HEK293 (cell line): ENCODE data around the gene PTPN5.

Source experiments
- CTCF ChIA-PET: fragments of 350-600 bp; formaldehyde crosslinking; extraction: SDS; loops from one replicate; lab custom pipeline; 2021; ENCODE audit warnings: antibody characterized with exemption; lab: Yijun Ruan, JAX
- POLR2A ChIA-PET: fragments of 300-600 bp; formaldehyde crosslinking; extraction: SDS; loops from one replicate; lab custom pipeline; 2020; ENCODE audit warnings: antibody characterized with exemption, inconsistent platforms; lab: Yijun Ruan, JAX
- H3K27ac ChIP-seq: fragments of 200-500 bp; sonication (Bioruptor generic); 2 replicates; pipeline ENCODE4 v1.5.1; 2014; ENCODE audit warnings: low read depth, low read length, control low read depth, inconsistent platforms; ENCODE audit errors: extremely low read depth
- H3K36me3 ChIP-seq, 2 experiments: fragments of 200-500 bp in 1 of 2; sonication (Bioruptor generic) in 1 of 2; 1 replicate in 1 of 2; 2 replicates in 1 of 2; pipeline ENCODE4 v1.5.1; 2014 to 2017; ENCODE audit warnings: inconsistent platforms in 2 of 2, low read length in 2 of 2; ENCODE audit not compliant: control insufficient read depth in 2 of 2, insufficient read depth in 1 of 2
- H3K4me1 ChIP-seq: fragments of 200-500 bp; sonication (Bioruptor generic); 2 replicates; pipeline ENCODE4 v1.5.1; 2014; ENCODE audit warnings: mild to moderate bottlenecking, low read length, inconsistent platforms; ENCODE audit not compliant: control insufficient read depth, insufficient read depth
- H3K4me3 ChIP-seq: 2 replicates; pipeline ENCODE4 v1.5.1; 2011; ENCODE audit warnings: low read depth, mild to moderate bottlenecking, control low read depth, low read length, moderate library complexity
- H3K9me3 ChIP-seq: fragments of 200-500 bp; sonication (Bioruptor generic); 2 replicates; pipeline ENCODE4 v1.5.1; 2014; ENCODE audit warnings: low read depth, low read length, inconsistent platforms; ENCODE audit not compliant: control insufficient read depth, insufficient read depth
- GLI4 ChIP-seq: fragments of 450-650 bp; formaldehyde crosslinking; IDR thresholded peaks from 2 replicates; pipeline ENCODE4 v1.5.1; 2016; ENCODE audit warnings: missing biosample characterization, missing genetic modification characterization
- HOXC10 ChIP-seq: sonication (generic); formaldehyde crosslinking; IDR thresholded peaks from 2 replicates; pipeline ENCODE4 v1.8.1; 2023; ENCODE audit warnings: mild to moderate bottlenecking, missing genetic modification reagents
- MYNN ChIP-seq: fragments of 450-650 bp; formaldehyde crosslinking; IDR thresholded peaks from 2 replicates; pipeline ENCODE4 v1.5.1; 2016; ENCODE audit warnings: missing biosample characterization, missing genetic modification characterization, borderline replicate concordance
- OSR2 ChIP-seq: fragments of 450-650 bp; formaldehyde crosslinking; IDR thresholded peaks from 2 replicates; pipeline ENCODE4 v1.5.1; 2016; ENCODE audit warnings: missing biosample characterization, missing genetic modification characterization
- RBAK ChIP-seq: fragments of 450-650 bp; formaldehyde crosslinking; IDR thresholded peaks from 2 replicates; pipeline ENCODE4 v1.5.1; 2016; ENCODE audit warnings: missing biosample characterization, missing genetic modification characterization
- SALL2 ChIP-seq: fragments of 450-650 bp; formaldehyde crosslinking; IDR thresholded peaks from 2 replicates; pipeline ENCODE4 v1.5.0; 2017; ENCODE audit warnings: missing biosample characterization, mild to moderate bottlenecking, missing genetic modification characterization, borderline replicate concordance
- WT1 ChIP-seq: fragments of 450-650 bp; formaldehyde crosslinking; IDR thresholded peaks from 2 replicates; pipeline ENCODE4 v1.5.1; 2016; ENCODE audit warnings: missing biosample characterization, missing genetic modification characterization
- ZFHX2 ChIP-seq: fragments of 450-650 bp; formaldehyde crosslinking; conservative IDR thresholded peaks from 2 replicates; pipeline ENCODE4 v1.5.1; 2016; ENCODE audit warnings: missing biosample characterization, missing genetic modification characterization
- ZFP3 ChIP-seq: fragments of 450-650 bp; formaldehyde crosslinking; IDR thresholded peaks from 2 replicates; pipeline ENCODE4 v1.5.1; 2016; ENCODE audit warnings: low read depth, missing biosample characterization, missing genetic modification characterization
- ZNF175 ChIP-seq: fragments of 450-650 bp; formaldehyde crosslinking; IDR thresholded peaks from 2 replicates; pipeline ENCODE4 v1.5.1; 2016; ENCODE audit warnings: missing biosample characterization, missing genetic modification characterization
- ZNF37A ChIP-seq: fragments of 450-650 bp; IDR thresholded peaks from 2 replicates; pipeline ENCODE4 v1.5.1; 2018; ENCODE audit warnings: missing biosample characterization, missing genetic modification characterization
- ZNF391 ChIP-seq: fragments of 450-650 bp; formaldehyde crosslinking; IDR thresholded peaks from 2 replicates; pipeline ENCODE4 v1.5.1; 2016; ENCODE audit warnings: low read depth, missing biosample characterization, missing genetic modification characterization, borderline replicate concordance
- ZNF433 ChIP-seq: fragments of 450-650 bp; formaldehyde crosslinking; IDR thresholded peaks from 2 replicates; pipeline ENCODE4 v1.5.1; 2016; ENCODE audit warnings: missing biosample characterization, missing genetic modification characterization, low read depth
- ZNF521 ChIP-seq: fragments of 450-650 bp; formaldehyde crosslinking; IDR thresholded peaks from 2 replicates; pipeline ENCODE4 v1.5.1; 2017; ENCODE audit warnings: missing biosample characterization, mild to moderate bottlenecking, missing genetic modification characterization
- ZNF529 ChIP-seq: fragments of 450-650 bp; formaldehyde crosslinking; IDR thresholded peaks from 2 replicates; pipeline ENCODE4 v1.5.1; 2017; ENCODE audit warnings: missing genetic modification characterization, missing biosample characterization; ENCODE audit not compliant: insufficient replicate concordance
- ZNF777 ChIP-seq: fragments of 450-650 bp; formaldehyde crosslinking; IDR thresholded peaks from 2 replicates; pipeline ENCODE4 v1.5.1; 2017; ENCODE audit warnings: missing biosample characterization, missing genetic modification characterization, borderline replicate concordance
- ZNF792 ChIP-seq: fragments of 450-650 bp; formaldehyde crosslinking; IDR thresholded peaks from 2 replicates; pipeline ENCODE4 v1.5.1; 2016; ENCODE audit warnings: missing biosample characterization, missing genetic modification characterization
- ZSCAN23 ChIP-seq: fragments of 450-650 bp; formaldehyde crosslinking; IDR thresholded peaks from 2 replicates; pipeline ENCODE4 v1.5.1; 2016; ENCODE audit warnings: missing biosample characterization, missing genetic modification characterization
- TF ChIP-seq, protein P1 (sequence below): fragments of 450-650 bp; formaldehyde crosslinking; IDR thresholded peaks from 2 replicates; pipeline ENCODE4 v1.5.1; 2016; ENCODE audit warnings: missing biosample characterization, missing genetic modification characterization, low read depth
- TF ChIP-seq, protein P2 (sequence below): fragments of 450-650 bp; formaldehyde crosslinking; IDR thresholded peaks from 2 replicates; pipeline ENCODE4 v1.5.1; 2016; ENCODE audit warnings: missing biosample characterization, missing genetic modification characterization
- TF ChIP-seq, protein P3 (sequence below): fragments of 450-650 bp; formaldehyde crosslinking; IDR thresholded peaks from 2 replicates; pipeline ENCODE4 v1.5.1; 2016; ENCODE audit warnings: missing biosample characterization, missing genetic modification characterization
- TF ChIP-seq, protein P4 (sequence below): fragments of 450-650 bp; formaldehyde crosslinking; IDR thresholded peaks from 2 replicates; pipeline ENCODE4 v1.5.1; 2017; ENCODE audit warnings: missing biosample characterization, missing genetic modification characterization

PTPN5 gene

DNA sequence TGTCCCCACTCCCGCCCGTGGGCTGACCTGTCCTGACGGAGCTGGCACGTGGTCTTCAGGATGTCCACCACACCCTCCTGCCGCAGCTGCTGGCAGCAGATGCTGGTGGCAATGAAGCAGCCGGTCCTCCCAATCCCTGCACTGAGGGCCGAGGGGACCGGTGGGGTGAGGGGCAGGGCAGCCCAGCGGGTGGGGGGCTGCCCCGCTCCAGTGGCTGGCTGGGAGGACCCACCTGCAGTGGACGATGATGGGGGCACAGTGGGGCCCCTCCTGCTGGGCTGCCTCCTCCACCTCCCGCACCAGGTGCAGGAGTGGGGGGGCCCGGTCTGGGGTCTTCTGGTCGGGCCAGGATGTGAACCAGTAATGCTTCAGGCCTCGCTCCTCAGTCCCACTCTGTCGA, 62.2 kb downstream of the PTPN5 start:
- no peaks in the 10 kb centered on the region for H3K4me1 ChIP-seq
- POLR2A ChIA-PET = no interaction called here
- no peaks in the 10 kb centered on the region for H3K9me3 ChIP-seq
- TF ChIP-seq ZFP3 (tag by site-specific recombination) (no peak), ZNF521 (tag by site-specific recombination) (no peak), MYNN (tag by site-specific recombination) (no peak), ZNF175 (tag by site-specific recombination) (no peak), ZNF792 (no peak), WT1 (tag by site-specific recombination) (no peak), ZFHX2 (no peak), ZNF37A (no peak), ZNF777 (no peak)
- TF ChIP-seq, protein P1, sequence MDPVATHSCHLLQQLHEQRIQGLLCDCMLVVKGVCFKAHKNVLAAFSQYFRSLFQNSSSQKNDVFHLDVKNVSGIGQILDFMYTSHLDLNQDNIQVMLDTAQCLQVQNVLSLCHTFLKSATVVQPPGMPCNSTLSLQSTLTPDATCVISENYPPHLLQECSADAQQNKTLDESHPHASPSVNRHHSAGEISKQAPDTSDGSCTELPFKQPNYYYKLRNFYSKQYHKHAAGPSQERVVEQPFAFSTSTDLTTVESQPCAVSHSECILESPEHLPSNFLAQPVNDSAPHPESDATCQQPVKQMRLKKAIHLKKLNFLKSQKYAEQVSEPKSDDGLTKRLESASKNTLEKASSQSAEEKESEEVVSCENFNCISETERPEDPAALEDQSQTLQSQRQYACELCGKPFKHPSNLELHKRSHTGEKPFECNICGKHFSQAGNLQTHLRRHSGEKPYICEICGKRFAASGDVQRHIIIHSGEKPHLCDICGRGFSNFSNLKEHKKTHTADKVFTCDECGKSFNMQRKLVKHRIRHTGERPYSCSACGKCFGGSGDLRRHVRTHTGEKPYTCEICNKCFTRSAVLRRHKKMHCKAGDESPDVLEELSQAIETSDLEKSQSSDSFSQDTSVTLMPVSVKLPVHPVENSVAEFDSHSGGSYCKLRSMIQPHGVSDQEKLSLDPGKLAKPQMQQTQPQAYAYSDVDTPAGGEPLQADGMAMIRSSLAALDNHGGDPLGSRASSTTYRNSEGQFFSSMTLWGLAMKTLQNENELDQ = no peak
- TF ChIP-seq, protein P2, sequence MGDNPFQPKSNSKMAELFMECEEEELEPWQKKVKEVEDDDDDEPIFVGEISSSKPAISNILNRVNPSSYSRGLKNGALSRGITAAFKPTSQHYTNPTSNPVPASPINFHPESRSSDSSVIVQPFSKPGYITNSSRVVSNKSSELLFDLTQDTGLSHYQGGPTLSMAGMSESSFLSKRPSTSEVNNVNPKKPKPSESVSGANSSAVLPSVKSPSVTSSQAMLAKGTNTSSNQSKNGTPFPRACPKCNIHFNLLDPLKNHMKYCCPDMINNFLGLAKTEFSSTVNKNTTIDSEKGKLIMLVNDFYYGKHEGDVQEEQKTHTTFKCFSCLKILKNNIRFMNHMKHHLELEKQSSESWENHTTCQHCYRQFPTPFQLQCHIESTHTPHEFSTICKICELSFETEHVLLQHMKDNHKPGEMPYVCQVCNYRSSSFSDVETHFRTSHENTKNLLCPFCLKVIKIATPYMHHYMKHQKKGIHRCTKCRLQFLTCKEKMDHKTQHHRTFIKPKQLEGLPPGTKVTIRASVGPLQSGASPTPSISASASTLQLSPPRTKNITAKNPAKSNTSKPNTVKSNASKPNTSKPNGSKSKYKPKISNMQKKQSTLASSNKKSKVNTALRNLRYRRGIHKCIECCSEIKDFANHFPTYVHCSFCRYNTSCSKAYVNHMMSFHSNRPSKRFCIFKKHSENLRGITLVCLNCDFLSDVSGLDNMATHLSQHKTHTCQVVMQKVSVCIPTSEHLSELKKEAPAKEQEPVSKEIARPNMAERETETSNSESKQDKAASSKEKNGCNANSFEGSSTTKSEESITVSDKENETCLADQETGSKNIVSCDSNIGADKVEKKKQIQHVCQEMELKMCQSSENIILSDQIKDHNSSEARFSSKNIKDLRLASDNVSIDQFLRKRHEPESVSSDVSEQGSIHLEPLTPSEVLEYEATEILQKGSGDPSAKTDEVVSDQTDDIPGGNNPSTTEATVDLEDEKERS (tag by site-specific recombination) = no peak
- TF ChIP-seq, protein P3, sequence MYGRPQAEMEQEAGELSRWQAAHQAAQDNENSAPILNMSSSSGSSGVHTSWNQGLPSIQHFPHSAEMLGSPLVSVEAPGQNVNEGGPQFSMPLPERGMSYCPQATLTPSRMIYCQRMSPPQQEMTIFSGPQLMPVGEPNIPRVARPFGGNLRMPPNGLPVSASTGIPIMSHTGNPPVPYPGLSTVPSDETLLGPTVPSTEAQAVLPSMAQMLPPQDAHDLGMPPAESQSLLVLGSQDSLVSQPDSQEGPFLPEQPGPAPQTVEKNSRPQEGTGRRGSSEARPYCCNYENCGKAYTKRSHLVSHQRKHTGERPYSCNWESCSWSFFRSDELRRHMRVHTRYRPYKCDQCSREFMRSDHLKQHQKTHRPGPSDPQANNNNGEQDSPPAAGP (tag by site-specific recombination) = no peak
- CTCF ChIA-PET = interaction anchor here (0.8 to 6.0 kb wide), 5 partner anchors 12 to 614 kb away, joined by 4 to 82 read pairs (median 17); no protein-coding TSS in a partner anchor
- H3K4me3 ChIP-seq = no peak overlapping the region
- no peak overlapping the region for H3K27ac ChIP-seq
- H3K36me3 ChIP-seq = no peaks in the 10 kb centered on the region

DNA sequence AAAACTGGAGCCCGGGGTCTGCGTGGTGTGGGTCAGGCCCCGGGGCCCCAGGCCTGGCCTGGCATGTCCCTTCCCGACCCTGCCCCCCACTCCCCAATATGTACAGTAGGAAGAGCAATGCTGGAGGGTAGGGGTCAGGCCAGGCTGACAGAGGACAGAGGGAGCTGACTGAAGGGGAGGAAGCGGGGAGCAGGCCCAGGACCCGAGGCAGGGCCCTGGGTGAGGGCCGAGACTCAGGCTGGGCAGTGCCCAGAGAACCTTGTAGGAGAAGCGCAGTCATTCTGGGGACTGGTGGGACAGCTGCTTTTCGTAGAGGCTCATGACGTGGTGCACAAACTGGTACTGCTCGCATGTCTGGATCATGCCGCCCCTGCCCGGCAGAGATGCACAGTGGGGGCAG, 62.9 kb downstream of the PTPN5 start:
- H3K4me3 ChIP-seq = no peak overlapping the region
- ChIA-PET POLR2A (no interaction called here), CTCF (interaction anchor here (0.6 to 6.0 kb wide), 13 partner anchors 13 to 601 kb away, joined by 3 to 82 read pairs (median 5); no protein-coding TSS in a partner anchor)
- no peak for TF ChIP-seq OSR2 (tag by site-specific recombination)
- no peak for TF ChIP-seq HOXC10
- H3K4me1 ChIP-seq = no peaks in the 10 kb centered on the region
- no peak overlapping the region for H3K27ac ChIP-seq
- H3K36me3 ChIP-seq = no peaks in the 10 kb centered on the region
- no peaks in the 10 kb centered on the region for H3K9me3 ChIP-seq

DNA sequence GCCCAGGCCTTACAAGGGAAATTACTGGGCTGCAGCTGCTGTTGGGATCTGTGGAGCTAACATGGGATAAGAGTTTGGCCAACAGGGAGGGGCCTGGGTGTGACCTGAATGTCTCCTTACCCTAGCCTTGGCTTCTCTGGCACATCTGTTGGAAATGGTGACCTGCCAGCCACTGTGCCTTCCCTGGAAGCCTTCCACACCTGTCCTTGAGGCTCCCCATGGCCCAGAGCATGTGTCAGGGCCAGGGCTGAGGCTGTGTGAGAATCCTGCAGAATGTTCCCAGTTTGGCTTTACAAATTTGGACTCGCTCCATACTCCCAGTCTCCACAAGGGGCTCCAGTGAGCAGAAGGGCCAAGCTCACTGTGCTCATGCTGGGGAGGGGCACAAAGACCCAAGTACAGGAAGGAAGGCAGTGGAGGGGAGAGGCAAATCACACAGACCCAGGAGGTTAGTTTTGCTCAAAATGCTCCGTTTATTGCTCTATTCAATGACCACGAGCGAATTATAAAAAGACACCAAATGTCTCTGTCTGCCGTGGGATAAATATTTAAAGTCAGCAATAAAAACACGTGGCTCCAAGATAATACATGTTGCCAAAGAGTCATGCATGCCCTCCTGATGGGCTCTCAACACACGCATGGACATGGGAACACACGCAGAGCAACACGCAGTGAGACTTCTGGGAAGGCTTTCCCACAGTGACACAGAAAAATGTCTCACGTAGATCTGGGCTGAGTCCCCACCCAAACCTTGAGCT, 63.9 kb downstream of the PTPN5 start:
- Histone ChIP-seq H3K36me3 (no peaks in the 10 kb centered on the region), H3K4me3 (no peak overlapping the region), H3K4me1 (no peaks in the 10 kb centered on the region), H3K27ac (no peak overlapping the region), H3K9me3 (no peaks in the 10 kb centered on the region)
- TF ChIP-seq RBAK (tag by site-specific recombination) = no peak
- TF ChIP-seq, protein P4, sequence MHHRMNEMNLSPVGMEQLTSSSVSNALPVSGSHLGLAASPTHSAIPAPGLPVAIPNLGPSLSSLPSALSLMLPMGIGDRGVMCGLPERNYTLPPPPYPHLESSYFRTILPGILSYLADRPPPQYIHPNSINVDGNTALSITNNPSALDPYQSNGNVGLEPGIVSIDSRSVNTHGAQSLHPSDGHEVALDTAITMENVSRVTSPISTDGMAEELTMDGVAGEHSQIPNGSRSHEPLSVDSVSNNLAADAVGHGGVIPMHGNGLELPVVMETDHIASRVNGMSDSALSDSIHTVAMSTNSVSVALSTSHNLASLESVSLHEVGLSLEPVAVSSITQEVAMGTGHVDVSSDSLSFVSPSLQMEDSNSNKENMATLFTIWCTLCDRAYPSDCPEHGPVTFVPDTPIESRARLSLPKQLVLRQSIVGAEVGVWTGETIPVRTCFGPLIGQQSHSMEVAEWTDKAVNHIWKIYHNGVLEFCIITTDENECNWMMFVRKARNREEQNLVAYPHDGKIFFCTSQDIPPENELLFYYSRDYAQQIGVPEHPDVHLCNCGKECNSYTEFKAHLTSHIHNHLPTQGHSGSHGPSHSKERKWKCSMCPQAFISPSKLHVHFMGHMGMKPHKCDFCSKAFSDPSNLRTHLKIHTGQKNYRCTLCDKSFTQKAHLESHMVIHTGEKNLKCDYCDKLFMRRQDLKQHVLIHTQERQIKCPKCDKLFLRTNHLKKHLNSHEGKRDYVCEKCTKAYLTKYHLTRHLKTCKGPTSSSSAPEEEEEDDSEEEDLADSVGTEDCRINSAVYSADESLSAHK = no peak
- no peak for TF ChIP-seq SALL2
- TF ChIP-seq ZSCAN23 (tag by site-specific recombination) = no peak
- TF ChIP-seq ZNF391 (tag by site-specific recombination) = no peak
- no peak for TF ChIP-seq GLI4 (tag by site-specific recombination)
- TF ChIP-seq ZNF529 (tag by site-specific recombination) = no peak
- no peak for TF ChIP-seq ZNF433 (tag by site-specific recombination)
- CTCF ChIA-PET = interaction anchor here (0.5 to 6.0 kb wide), 24 partner anchors 12 to 602 kb away, joined by 3 to 82 read pairs (median 3); partner anchors contain the start of gene SPTY2D1
- POLR2A ChIA-PET = no interaction called here
